Stimulated activated CD4-positive, alpha-beta T cell treated with anti-CD3 and anti-CD28 coated beads, Interleukin-15, amount 100 ng/mL, for 24 hours (primary cell): Measurements from ENCODE around the gene P2RX4.
"Not testable (repeated sequence)": the region's sequence is repeated elsewhere in the genome, so short reads cannot be mapped to it uniquely, and the experiment has no call there.

Experiments used
- DNase-seq: peaks from one replicate; pipeline ENCODE4 v3.0.0-alpha.2; 2020

P2RX4 gene

DNA sequence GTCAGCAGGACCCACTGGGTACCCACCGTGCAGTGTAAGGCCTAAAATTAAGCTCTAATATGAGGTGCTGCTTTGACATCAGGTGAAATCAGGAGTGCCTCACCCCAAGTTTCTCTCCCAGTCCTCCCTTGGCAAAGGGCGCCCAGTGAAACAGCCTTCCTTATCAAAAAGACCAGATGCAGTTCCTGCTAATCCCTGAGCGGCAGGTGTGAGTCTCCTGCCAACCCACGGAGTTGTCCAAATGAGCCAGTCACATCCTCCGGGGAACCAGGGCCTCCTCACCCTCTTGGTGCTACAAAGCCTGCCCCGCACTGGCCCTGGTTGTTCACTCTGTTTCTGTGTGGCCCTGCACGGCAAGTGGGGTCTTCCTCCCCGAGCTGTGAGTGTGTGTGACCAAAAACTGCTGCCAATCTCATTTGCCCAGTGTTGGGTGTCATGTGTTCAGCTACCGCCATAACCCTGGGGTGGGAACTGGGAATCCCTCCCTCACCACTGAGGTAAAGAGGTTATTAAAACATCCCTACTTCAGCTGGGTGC is 20.2 kb upstream of the P2RX4 start:
- DNase-seq: no peak

DNA sequence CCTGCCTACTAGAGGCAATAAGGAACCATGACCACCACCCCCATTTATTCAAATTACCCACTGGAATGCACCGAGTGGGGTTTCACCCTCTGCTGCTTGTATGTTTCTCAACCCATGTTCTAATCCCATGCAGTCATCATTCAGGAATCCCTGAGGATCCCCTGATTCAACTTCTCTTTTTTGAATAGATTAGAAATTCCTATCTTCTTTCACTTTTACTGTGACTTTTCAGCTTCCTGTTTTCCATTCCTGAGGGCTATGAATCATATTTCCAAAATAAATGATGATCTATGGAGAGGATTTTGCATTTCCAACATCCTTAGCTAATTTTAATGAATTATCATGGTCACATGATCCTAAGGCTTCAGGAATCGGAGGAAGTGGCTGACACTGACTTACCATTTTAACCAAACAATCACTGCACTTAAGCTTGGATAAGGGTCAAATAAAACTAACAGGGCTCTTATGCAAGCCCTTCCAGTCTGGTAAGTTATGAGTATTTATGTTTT is 19.4 kb upstream of the P2RX4 start:
- DNase-seq: no peak

DNA sequence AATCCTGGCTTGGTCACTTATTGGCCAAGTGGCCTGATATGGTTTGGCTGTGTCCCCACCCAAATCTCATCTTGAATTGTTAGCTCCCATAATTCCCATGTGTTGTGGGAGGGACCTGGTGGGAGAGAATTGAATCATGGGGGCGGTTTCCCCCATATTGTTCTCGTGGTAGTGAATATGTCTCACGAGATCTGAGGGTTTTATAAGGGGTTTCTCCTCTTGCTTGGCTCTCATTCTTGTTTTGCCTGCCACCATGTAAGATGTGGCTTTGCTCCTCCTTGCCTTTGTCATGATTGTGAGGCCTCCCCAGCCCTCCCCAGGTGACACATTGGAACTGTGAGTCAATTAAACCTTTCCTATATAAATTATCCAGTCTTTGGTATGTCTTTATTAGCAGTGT is 18.8 kb upstream of the P2RX4 start:
- DNase-seq: no peak

DNA sequence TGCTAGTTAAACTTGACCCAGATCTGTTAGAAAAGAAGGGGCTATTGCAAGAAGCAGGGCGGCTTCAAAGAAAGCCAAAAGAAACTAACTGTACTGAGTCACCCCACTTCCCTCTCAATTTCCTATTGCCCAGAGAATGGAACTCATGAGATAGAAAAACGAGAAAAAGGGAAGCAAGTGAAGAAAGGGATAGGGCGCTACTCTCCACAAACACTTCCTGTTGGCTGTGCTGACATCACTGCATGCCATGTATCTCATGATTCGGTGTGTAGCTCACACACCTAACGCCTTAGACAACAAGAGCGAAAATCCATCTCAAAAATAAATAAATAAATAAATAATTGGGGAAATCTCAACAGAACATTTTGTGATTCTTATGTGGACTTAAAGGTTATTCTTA is 13.0 kb upstream of the P2RX4 start:
- no peak for DNase-seq

DNA sequence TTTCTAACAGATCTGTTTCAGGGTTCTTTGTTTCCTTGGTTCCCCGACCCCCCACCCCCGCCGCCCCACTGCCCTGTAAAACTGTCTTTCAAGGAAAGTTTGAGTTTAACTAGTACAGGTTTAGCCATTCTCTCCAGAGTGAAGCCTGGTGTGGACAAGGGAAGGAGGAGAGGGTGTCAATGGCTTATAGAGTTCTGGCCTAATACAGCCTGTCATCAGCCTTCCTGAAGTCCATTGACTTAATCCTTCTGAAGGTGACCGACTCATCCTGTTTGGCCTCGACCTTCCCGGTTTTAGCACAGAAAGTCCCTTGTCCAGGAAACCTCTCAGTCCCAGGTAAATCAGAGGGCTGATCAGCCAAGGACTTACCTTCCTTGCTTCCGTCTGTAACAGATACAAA is 11.0 kb upstream of the P2RX4 start:
- DNase-seq: no peak

DNA sequence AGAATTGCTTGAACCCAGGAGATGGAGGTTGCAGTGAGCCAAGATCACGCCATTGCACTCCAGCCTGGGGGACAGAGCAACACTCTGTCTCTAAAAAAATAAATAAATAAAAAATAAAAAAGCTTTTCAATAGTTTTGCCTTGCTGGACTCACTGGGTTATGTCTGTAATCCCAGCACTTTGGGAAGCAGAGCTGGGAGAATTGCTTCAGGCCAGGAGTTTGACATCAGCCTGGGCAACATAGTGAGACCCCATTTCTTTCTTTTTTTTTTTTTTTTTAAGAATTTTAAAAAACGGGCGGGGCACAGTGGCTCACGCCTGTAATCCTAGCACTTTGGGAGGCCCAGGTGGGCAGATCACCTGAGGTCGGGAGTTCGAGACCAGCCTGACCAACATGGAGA is 8.8 kb upstream of the P2RX4 start:
- DNase-seq: not testable (repeated sequence)

DNA sequence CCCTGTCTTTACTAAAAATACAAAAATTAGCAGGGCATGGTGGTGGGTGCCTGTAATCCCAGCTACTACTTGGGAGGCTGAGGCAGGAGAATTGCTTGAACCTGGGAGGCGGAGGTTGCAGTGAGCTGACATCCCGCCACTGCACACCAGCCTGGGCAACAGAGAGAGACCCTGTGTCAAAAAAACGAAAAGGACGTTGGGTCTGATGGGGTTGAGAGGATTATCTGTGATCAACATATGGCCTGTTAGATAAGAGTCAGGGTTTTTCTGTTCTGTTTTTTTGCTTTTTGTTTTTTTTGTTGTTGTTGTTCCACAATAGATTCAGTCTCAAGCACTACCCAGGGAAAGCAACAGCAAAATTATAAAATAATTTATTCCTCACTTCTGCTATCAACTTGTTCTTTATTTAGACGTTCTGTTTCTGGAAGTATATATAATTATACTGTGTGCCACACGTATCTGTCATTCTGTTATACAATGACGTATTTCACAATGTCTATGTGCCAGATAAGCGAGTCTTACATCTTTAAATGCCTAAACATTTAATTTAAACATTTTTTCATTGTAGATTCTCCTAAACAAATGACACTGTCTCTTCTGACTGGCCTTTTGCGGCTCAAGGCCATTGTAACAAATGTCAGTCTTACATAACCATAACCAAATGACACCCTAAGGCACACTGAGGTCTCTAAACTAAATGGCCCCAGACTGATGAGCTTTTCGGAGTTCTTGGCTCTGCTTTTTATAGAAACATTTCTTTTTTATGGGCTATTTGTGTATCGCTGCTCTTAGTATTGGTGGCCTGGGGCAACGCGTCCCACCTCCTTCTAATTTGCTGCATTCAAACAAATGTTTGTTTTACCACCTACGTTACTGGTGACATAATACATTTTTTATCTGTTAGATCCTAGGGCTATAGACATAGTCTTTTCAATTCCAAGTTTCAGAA is 7.2 kb upstream of the P2RX4 start:
- no peak for DNase-seq

DNA sequence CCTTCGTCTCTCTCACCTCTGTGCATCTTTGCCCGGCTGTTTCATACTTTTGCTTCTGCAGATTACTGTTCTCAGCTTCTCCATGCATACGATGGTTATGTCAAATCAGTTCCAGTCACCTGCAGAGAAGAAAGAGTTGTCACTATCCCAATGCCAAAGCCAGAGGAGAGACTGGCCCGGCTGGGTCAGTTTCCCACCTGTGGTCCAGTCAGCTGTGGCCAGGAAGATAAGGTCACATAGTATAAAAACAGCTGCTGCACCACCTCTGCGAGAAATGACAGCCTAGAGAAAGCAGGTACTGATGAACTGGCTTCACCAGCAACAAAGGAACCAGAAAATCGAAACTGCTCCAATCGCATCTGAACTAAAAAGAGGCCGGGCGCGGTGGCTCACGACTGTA is 6.4 kb upstream of the P2RX4 start:
- no peak for DNase-seq

DNA sequence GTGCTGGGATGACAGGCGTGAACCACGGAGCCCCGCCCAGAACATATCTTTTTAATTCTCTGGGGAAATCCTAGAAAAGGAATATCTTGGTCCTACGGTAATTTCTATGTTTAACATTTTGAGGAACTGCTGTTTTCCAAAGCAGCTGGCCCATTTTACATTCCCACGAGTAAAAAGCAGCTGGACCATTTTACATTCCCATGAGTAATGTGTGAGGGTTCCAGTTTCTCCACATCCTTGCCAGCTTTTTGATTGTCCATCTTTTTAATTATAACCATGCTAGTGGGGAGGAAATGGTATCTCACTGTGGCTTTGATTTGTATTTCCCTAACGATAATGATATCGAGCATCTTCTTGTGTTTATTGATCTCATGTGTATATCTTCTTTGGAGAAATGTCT is 4.4 kb upstream of the P2RX4 start:
- DNase-seq: no peak

DNA sequence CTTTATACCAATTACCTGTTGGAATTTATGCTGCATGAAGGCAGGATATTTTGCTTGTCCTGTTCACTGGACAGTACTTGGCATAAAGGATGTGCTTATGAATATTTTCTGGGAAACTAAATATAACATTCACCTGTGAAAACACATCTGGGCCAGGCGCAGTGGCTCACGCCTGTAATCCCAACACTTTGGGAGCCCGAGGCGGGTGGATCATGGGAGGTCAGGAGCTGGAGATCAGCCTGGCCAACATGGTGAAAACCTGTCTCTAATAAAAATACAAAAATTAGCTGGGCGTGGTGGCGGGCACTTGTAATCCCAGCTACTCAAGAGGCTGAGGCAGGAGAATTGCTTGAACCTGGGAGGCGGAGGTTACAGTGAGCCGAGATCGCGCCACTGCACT is 1.4 kb upstream of the P2RX4 start:
- not testable (repeated sequence) for DNase-seq

DNA sequence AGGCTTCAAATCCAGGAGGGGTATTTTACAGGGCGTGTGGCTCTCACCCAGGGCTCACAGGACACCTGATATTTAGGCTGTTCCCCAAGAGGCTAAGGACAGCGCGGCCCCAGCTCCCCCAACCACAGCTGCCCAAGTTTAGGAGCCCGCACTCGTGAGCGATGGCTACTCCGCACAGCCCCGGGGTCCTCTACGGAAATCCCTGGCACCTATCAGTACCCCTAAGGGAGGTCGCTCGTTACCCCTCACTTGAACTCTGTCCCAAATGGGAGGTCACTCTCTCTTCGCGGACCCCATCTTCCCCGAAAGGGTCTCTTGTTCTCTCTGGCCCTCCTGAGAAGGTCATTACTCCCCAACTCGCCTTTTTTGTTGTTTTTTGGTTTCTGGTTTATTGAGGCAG is 708 bp upstream of the P2RX4 start:
- no peak for DNase-seq

DNA sequence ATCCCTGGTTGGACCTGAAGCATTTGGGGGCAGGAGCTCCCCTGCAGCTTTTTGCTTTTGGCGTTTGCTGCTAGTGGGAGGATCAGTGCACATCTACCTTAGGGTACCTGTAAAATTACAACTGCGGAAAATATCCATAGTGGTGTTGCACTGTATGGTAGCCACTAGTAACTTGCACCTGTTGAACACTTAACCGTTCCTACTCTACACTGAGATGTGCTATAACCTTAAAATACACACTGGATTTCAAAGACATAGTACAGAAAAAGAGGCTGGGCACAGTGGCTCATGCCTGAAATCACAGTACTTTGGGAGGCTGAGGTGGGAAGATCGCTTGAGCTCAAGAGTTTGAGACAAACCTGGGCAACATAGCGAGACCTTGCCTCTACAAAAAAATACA is 2.9 kb downstream of the P2RX4 start:
- DNase-seq: no peak

DNA sequence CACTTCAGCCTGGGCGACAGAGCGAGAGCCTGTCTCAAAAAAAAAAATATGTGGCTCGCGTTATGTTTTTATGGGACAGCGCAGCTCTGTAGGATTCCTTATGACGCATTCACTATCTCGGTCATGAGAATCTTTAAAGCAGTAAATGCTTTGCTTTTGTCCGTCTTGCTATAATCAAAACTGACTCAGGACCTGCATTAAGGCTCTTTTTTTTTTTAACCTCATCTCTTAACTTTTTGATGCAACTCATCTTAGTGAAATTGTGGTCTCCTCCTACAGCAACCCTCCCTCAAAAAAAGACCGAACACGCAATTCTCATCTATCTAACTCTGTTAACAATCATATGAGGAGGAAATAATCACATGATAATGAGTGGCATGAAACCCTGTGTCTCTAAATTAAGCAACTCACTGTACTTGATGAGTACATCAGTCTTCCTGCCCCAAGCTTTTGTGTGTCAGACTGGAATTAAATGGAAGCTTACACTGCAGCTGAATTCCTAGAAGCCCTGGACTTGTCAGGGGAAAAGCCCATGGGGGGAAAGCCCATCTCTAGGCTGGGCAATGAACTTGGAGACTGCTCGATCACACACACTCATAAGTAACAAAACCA is 4.3 kb downstream of the P2RX4 start:
- DNase-seq: peak; percentile 56

DNA sequence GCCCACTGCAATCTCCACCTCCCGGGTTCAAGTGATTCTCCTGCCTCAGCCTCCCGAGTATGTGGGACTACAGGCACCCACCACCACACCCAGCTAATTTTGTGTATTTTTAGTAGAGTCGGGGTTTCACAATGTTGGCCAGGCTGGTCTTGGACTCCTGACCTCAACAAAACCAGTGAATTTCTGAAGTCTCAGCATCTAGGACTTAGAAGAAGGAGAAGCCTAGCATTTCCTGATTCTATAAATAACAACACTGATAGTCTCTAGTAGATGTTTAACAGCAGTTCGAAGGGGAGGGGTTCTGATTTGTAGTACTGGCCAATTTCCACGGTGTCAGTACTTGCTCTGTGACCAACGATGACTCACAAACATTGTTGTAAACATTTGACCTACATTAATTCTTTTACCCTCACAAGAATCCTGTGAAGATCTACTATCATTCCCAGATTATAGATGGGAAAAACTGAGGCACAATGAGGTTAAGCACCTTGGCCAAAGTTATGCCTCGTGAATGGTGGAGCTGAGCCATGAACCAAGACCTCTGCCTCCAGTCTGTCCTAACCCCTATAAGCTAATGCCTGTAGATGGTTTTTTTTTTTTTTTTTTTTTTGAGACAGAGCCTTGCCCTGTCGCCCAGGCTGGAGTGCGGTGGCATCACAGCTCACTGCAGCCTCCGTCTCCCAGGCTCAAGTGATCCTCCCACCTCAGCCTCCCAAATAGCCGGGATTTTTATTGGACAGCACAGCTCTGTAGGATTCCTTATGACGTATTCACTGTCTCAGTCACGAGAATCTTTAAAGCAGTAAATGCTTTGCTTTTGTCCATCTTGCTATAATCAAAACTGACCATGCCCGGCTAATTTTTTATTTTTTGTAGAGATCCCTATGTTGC is 5.2 kb downstream of the P2RX4 start:
- no peak for DNase-seq

DNA sequence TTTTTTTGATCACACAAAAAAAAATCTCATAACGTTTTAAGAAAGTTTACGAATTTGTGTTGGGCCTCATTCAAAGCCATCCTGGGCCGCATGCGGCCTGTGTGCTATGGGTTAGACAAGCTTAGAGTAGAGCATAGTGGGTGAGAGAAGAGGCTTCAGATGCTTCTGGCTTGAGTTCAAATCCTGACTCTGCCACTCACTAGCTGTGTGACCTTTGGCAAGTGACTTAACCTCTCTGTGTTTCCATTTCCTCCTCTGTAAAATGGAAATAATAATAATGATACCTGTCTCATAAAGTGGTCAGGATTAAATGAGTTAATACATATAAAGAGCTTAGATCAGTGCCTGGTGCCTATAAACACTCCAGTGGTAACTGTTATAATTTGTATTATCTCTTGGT is 6.2 kb downstream of the P2RX4 start:
- no peak for DNase-seq

DNA sequence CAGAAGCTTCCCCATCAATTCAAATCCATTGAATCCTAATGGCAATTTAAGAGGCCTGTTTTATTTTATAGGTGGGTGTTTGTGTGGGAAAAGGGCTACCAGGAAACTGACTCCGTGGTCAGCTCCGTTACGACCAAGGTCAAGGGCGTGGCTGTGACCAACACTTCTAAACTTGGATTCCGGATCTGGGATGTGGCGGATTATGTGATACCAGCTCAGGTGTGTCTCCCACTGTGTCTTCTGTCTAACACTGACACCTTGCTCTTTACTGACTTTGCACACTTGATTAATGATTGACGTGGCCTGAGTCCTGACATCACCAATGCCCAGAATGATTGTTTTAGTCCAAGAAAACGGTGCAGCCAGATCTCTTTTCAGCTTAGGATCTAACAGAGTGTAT is 7.1 kb downstream of the P2RX4 start:
- no peak for DNase-seq

DNA sequence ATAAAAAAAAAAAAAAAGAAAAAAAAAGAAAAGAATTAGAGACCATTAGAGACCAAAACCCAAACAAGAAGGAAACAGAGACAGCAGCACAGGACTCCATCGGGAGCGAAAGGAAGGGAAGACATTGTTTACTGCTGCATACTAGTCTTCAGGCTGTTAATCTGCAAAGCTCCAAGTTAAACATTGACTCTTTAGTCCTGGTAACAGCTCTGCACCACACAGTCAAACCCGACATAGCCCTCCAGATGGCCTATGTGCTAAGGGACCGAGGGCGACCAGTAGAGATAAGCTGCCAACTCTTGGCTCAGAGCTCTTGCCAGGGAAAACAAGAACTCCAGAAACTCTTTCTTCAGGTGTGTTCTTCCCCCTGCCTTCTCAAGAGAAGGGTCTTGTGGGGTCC is 7.8 kb downstream of the P2RX4 start:
- no peak for DNase-seq

DNA sequence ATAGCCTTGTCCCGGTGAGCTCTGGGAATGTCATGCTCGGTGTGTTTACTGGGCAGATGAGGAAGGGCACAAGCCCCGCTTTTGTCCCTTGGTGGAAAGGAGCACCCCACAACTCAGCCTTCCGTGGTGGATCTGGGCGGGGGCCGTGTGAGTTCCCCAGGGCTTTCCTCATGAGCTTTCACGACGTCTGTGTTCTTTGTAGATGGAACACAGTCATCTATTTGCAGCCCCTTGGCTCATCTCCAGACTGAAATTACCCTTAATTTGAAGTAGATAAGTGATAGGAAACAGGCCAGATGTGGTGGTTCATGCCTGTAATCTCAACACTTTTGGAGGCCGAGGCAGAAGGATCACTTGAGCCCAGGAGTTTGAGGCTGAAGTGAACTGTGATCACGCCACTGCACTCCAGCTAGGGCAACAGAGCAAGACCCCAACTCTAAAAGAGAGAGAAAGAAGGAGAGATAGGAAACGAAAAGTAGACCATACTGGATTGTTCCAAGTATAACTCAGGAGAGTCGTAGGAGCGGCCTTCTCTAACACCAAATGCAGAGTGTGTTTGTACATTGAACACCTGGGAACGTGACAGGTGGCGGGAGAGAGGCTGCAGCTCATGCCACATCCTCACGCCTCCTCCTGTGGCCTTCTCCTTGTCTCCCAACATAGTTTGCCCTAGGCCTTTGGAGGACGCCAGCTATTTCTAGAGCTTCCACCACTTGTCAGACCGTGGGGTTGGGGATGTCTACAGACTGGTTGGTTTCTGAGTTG is 8.8 kb downstream of the P2RX4 start:
- no peak for DNase-seq

DNA sequence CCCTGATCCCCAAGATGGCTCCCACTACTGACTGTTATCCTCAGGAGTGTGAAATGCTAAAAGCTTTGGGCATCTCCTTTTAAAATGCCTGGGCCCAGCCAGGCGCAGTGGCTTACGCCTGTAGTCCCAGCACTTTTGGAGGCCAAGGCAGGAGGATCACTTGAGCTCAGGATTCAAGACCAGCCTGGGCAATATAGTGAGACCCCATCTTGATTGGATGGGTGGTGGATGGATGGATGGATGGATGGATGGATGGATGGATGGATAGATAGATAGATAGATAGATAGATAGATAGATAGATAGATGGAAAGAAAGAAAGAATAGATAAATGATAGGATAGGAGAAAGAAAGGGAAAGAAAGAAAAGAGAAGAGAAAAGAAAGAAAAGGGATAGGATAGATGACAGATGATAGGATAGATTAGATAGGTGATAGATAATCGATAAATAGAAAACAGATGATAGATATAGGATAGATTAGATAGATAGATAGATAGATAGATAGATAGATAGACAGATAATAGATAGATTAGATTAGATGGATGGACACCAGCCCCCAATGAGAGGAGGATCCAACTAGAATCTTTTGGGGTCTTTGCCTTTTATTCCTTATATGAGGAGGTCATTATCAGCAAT is 9.5 kb downstream of the P2RX4 start:
- DNase-seq: no peak

DNA sequence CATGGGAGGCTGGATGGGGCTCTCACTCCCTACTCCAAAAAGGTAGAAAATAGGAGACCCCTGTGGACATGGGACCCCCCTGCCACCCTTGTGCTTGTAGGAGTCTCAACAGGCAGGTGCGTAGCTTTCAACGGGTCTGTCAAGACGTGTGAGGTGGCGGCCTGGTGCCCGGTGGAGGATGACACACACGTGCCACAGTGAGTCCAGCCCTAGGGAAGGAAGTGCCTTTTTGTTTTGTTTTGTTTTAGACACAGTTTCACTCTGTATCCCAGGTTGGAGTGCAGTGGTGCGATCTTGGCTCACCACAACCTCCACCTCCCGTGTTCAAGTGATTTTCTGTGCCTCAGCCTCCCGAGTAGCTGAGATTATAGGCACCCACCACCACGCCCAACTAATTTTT is 12.9 kb downstream of the P2RX4 start:
- DNase-seq: no peak
